Stimulated activated CD8-positive, alpha-beta memory T cell treated with anti-CD3 and anti-CD28 coated beads, Interleukin-12 subunit alpha, Interleukin-12 subunit beta, amount 100 ng/mL, for 4 hours (primary cell): ENCODE data around the gene DNAH11.
"Not testable (repeated sequence)": the region's sequence is repeated elsewhere in the genome, so short reads cannot be mapped to it uniquely, and the experiment has no call there.

Experiments
- DNase-seq: peaks from one replicate; pipeline ENCODE4 v3.0.0-alpha.2; 2020; ENCODE audit warnings: low read depth

DNAH11 gene

DNA sequence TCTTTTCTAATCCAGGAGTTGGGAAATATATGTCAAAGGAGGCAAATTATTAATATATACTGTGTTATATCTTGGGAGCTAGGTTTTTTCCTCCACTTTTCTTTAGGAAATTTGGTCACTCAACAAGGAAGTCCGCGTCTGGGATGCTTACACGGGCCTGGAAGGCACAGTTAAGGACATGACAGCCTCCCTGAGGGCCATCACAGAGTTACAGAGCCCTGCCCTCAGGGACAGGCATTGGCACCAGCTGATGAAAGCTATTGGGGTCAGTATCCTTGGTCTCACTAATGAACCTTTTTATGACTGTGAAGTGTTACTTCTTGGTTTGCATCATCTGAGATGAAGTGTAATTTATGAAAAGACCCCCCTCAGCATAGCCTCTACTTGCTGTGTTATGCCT, 74.7 kb downstream of the DNAH11 start:
- DNase-seq: no peak

- DNase-seq: no peak
Measured at GRCh38 chr7:21617916-21618390, 75.1 kb downstream of the DNAH11 start.

- no peak for DNase-seq
Measured at GRCh38 chr7:21618706-21619105, 75.9 kb downstream of the DNAH11 start.

GRCh38 chr7:21620054-21620453, 77.2 kb downstream of the DNAH11 start:
- DNase-seq: no peak

- no peak for DNase-seq
Measured at GRCh38 chr7:21624320-21624719, 81.5 kb downstream of the DNAH11 start.

- DNase-seq: no peak
Measured at GRCh38 chr7:21636694-21637093, 93.9 kb downstream of the DNAH11 start.

DNA sequence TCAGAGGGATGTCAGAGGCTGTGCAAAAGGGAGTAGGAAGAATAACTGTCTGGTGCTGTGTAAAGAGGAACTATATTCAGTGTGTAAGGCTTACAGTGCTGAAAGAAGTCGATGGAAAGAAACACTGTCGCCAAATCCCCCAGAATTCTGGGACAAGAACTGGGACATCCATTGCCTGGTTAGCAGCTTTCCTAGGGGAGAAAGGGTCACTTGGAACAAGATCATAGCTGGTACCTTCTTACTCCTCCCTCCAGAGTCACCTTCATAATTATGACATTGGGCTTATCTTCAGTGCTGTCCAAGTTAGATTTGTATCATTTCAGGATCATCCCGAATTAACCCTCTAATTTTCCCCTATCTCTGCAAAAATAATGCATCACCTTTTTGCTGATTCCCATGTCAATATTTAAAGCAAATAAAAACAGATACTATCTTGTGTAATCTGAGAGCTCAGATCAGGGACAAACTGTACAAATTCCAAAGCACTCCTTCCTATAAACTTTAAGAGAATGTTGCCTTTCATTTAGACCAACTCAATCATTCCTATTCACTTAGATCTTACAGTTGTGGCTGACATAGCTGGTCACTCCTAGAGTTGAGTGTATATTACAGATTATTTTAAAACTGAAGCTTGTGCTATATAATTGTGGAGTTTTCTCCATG, 96.5 kb downstream of the DNAH11 start:
- no peak for DNase-seq

- no peak for DNase-seq
Measured at GRCh38 chr7:21640105-21640504, 97.3 kb downstream of the DNAH11 start.

- no peak for DNase-seq
Measured at GRCh38 chr7:21641546-21641945, 98.7 kb downstream of the DNAH11 start.

DNA sequence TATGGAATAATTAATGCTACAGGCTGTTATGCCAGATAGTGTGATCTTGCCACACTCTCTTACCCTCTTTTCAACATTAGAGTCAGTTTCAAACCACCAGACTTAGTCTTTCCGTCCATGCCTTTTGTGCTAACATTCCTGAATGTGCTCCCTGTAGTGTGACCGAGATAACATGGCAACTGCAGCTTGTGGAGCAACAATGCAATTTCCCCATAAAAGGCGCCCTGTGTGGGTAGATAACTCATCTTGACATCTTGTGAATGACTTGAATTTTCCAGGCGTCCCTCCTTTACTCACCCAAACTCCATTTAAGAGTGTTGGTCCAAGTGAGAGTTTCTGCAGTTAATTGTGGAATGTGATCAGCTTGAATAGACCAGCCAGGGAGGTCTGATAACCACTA, 99.6 kb downstream of the DNAH11 start:
- no peak for DNase-seq

- no peak for DNase-seq
Measured at GRCh38 chr7:21651697-21652096, 108.9 kb downstream of the DNAH11 start.

DNA sequence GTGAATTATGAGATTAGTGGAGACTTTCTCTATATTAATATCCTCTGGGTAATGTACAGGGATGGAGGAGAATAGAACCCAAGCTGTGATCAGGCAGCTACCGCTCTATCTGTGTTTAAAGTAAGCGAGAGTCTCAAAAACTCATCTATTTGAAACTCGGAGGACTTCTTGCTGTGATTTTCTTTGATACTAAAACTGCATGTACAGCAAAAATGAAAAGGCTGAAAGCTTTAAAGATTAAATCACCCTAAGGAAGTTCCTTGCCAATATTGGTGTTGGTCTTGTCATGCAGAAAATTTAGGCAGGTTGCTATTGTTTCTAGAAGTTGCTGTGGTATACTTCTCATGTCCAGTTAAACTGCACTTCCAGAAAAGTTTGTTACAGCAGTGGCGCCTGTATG, 110.8 kb downstream of the DNAH11 start:
- DNase-seq: no peak

- no peak for DNase-seq
Measured at GRCh38 chr7:21656081-21656480, 113.2 kb downstream of the DNAH11 start.

DNA sequence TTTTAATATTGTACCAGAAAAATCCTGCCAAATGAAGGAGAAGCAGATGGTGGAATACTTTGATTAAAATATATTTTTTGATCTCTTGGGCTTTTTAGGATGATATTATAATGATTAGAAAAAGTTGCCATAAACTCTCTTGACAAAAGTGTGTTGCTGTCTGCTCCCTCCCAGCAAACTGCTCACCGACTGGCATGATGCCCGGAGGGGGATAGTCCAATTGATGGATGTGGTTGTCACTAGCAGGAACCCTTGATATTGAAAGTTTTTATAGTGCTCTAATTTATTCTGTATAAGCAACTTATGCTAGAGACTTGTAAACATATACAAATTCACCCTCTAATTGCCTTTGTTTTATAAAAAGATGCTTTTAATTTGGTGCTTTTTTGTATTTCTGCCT, 114.0 kb downstream of the DNAH11 start:
- no peak for DNase-seq

DNA sequence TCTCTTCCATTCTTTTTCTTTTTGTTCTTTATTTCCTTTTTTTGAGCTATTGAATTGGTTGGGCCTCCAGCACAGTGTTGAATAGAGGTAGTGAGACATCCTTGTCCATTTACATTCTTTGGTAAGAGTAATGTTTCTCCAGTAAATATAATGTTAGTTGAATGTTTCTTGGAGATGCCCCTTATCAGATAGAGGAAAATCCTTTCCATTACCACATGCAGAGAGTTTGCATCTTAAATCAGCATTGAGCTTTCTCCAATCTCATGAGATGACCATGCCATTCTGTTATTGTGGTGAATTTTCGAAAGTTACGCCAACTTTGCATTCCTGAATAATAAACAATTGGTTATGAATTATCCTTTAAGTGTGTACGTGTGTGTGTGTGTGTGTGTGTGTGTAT, 127.7 kb downstream of the DNAH11 start:
- no peak for DNase-seq

DNA sequence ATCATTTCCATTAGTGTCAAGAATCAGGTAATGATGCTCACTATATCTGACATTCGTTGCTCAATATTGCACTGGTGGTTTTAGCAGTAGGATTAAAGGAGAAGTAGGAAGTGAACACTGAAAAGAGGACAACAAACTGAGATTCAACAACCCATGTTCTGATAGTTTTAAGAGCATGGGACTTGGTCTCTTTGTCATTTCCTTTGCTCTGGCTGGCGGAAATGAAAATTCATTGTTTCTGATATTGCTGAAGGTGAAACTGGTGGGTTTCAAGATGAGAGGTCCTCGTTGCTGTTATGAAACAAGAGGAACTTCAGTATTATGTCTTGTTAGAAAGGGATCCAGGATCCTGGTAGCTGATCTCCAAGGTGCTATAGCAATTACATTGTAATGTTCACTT, 129.0 kb downstream of the DNAH11 start:
- no peak for DNase-seq

DNA sequence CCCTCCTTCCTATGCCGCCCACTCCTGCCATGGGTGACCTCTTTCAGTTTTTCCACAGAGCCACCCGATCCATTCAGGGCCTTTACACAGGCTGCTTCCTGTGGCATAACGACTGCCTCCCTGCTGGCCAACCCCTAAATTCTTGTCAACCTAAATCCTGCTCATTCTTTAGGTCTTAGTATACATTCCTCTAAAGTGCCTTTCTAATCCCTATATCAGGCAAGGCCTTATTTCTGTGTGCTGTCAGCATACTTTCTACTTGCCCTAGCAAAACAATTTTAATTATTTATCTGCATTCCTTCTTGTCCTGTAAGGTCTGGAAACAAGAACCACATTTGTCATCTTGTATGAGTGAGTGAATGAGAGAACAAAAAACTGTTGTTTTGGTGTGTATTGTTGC, 132.4 kb downstream of the DNAH11 start:
- DNase-seq: no peak

DNA sequence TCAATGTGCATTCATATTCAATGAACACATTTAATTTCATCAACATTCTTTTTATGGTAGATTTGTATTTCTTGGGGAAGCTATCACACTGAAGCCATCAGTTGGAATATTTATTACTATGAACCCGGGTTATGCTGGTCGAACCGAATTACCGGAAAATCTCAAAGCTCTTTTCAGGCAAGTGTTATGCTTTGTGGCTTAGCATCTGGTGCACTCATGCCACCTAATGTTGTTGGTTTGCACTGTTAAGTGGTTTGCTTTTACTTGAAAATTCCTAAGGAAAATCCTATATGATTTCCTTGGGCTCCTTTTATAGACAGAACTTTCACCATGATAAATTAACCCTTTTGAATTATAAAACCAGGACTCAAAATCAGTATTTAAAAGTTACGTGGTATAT, 147.9 kb downstream of the DNAH11 start:
- DNase-seq: no peak

- DNase-seq: not testable (repeated sequence)
Measured at GRCh38 chr7:21691146-21691545, 148.3 kb downstream of the DNAH11 start.

DNA sequence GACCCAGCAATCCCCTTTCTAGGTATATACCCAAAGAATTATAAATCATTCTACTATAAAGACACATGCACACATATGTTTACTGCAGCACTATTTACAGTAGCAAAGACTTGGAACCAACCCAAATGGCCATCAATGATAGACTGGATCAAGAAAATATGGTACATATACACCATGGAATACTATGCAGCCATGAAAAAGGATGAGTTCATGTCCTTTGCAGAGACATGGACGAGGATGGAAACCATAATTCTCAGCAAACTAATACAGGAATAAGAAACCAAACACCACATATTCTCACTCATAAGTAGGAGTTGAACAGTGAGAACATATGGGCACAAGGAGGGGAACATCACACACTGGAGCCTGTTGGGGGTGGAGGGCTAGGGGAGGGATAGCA, 157.7 kb downstream of the DNAH11 start:
- not testable (repeated sequence) for DNase-seq

GRCh38 chr7:21702303-21702702, 159.5 kb downstream of the DNAH11 start:
- DNase-seq: no peak

GRCh38 chr7:21704359-21704758, 161.5 kb downstream of the DNAH11 start:
- no peak for DNase-seq

- no peak for DNase-seq
Measured at GRCh38 chr7:21706131-21706530, 163.3 kb downstream of the DNAH11 start.

GRCh38 chr7:21707566-21707965, 164.7 kb downstream of the DNAH11 start:
- DNase-seq: no peak

DNA sequence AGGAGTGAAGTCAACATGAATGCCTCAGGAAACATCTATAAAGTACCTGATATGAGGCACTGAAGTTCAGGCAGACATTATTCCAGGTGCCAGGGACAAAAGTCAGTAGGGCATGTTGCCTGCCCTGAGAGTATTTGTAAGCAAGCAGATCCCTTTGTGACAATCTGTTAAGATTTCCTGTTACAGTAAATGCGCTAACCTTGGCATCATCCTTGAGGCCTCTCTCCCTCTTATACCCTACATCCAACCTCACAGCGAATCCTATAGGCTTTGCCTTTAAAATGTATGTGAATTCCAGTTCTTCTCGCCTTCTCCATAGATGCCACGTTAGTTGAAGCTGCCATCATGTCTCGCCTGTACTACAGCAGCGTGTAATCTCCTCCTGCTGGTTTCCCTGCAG, 165.3 kb downstream of the DNAH11 start:
- no peak for DNase-seq
